HG03565 (cell line): Measurements from ENCODE around the gene TULP1.

ENCODE experiments used
- ATAC-seq: cut with Tn5 transposase; IDR thresholded peaks from one replicate; pipeline ENCODE4 v1.9.1; 2021; ENCODE audit warnings: mild to moderate bottlenecking, moderate library complexity; ENCODE audit not compliant: unreplicated experiment

Gene TULP1

DNA sequence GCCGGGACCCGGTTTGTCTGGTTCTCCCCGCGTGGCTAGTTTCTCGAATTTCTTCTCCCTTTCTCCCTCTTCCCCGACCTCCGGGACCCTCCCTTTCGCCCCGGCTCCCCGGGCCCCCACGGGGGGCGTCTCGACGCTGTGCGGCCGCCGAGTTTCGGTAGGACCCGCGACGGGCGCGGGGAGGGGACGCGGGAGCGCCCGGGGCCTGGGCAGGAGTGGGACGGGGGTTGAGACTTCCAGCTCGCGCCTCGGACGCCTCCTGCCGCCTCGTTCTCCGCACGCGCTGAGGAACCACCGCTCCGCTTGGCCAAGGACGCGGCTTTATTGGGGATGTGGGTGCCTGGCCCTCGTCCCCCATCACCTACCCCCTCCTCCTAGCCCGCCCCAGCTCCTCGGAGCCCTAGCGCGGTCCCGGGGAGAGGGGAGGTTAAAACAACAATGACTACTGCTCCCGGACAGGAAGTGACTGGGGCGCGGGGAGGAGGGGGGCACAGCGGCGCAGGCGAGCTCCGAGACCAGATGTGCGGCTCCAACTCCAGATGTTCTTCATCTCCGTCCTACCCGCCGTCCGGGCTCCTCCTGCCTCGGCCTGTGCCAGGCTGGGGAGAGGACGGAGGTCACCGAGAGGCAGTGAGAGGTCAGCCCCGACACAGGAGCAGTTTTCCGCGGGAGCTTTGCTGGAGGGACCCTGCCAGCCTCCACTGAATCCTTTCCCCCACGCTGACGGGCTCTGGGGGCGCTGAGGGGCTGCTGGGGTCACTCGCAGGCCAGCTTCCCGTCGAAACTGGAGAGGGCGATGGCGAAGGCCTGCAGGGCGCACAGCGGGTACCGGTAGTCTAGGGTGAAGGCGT, 14.9 kb downstream of the TULP1 start:
- ATAC-seq = no peak

DNA sequence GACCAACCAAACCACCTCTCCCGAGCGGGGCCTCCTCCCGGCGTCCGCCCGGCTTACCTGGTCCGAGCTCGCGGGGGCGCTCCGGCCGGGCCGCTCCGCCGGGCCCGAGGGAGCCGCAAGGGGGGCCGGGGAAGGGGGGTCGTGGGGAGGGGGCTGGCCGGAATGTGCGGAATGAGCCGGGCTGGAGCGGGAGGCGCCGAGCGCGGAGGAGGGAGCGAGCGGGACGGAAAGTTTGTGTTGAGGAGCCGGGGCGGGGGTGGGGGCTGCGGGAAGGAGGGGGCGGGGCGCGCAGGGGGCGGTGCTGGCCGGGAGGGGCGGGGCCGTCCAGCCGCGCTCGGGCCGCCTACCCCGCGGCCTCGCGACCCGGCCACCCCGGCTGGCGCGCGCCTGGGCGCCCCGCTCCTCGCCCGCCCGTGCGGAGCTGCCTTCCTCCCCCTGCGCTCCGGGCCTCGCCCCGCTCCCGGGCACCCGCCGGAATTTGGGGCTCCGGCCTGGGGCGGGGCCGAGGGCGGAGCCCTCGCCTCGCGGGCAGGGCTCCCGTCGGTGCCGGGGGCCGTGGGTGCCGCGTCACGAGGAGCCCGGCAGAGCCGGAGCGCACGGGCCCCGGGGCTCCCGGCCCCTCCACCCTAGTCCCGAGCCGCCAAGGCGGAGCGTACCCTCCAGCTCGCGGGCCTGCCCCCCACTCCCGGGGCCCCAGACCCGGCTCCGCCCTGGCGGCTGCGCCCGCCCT, 15.7 kb downstream of the TULP1 start, which contains the start of gene TEAD3:
Gene TEAD3, minus strand, starts transcription at position 239 of the 730 bp plus-strand sequence.
- no peak for ATAC-seq

DNA sequence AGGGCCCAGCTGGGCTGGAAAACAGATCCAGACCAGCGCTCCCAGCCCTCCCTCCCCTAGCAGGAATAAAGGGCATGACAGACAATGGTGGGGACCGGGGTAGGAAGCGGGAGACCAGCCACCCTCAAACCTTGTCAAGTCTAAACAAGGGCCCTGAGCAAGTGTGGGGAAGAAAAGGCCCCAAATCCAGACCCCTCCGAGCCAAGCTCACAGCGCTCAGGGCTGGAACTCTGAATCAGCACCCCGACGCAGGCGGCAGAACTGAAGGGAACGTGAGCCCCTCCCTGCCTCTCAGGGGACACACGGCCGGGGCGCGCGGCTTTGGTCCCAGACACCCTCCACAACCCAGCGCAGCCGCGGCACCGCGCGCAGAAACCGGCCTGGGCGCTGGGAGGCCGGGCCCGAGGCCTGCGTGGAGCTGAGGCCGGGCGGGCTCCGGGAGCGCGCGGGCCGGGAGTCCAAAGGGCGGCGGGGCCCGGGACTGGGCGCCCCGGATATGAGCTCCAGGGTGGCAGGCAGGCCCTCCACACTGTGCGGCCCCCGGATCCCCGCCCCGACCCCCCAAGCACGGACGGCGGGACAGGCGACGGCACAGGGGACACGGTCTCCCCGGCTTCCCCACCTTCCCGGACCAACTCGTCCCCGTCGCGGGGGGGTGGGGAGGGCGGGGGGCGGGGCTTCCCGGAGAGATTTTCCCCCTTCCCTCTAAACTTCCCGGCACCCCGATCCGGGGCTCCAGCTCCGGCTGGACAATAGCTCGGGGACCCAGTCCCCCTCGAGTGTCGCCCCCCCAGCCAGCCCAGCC, 16.5 kb downstream of the TULP1 start:
- no peak for ATAC-seq

DNA sequence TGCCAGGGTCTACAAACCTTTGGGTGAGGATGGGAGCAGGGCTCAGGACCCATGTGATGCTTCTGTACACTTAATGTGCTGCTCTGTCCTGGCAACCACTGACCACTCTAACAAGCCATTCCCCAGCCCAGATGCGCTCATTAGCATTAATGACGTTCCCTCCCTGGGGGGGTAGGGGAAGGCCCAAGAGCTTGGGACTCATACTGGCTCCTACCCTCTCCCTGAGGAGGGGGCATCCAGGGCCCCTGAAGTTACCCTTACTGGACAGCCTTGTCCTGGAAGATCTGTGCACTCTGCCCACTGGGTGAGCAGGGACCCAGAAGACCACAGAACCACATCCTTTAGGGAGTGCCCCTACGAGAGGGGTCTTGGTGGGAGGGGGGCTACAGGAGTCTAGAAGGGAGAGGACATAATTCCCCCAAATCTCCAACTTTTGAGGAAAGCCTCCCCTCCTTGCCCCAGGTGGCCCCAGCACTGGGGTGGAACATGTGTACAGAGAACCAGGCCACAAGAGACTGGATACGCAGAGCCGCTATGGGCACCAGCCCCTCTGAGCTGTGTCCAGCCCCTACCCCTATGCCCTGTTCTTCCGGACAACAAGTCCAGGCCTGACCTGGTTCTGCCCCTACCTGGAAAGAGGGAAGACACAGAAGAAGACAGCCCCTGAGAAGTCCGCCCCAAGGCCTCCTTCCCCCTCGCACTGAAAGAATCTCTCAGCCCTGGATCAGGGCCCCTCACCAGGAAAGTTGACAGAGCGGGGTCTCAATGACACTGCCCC, 17.2 kb downstream of the TULP1 start:
- ATAC-seq = no peak

DNA sequence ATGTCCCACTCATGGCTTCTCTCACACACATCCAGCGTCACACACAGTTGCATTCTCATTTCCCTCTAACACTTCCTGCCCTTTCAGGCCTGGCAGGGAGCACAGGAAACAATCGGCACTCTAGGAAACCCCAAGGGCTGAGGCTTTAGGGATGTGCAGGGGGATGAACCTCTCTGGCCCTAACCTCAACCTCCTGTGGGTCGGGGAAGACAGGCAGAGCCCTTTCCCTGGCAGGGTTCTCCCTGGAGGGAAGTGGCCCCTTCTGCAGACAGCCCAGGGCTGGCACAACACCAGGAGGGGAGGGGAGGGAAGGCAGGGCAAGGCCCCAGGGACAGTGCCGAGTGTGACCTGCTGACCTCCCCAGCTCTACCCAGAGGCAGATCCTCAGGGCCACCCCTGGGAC, 18.5 kb downstream of the TULP1 start:
- ATAC-seq = no peak

DNA sequence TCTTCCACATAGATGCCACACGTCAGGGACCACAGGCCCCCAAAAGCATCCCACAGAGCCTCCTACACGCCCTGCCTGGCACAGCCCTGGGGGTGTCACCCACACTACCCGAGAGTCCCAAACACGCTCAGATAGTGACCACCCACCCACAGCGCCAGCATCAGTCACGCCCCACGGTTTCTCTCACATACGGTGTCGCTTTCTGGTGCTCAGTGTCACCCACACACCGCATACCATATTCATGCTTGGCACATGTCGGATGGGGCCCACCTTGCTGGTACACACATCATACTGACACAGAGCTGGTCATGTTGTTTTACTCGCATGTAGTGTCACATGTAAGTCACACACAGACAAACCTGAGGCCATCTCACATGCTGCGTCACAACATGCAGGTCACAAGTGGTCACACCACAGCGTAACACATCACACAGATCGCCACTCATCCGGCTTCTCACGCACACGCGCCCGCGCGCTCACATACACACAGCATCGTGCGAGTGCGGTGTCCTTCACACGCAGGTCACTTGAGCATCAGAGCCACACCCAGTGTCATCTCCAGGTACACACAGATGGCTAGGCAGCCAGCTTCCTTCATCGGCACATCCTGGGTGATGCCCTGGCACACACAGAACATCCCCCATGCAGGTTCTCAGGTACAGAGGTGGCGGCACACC, 19.3 kb downstream of the TULP1 start:
- no peak for ATAC-seq

DNA sequence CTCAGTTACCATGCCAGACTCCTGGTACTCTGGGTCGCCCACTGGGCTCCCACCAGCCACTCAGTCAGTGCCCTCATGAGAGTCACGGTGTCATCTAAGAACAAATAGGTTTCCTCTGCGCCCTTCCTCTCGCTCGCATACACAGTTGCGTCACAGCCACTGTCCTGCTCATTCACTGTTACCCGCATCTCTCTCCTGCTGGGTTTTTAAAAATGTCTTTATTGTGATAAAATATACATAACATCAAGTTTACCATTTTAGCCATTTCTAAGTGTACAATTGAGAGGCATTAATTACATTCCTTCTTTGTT, 19.8 kb downstream of the TULP1 start:
- no peak for ATAC-seq

DNA sequence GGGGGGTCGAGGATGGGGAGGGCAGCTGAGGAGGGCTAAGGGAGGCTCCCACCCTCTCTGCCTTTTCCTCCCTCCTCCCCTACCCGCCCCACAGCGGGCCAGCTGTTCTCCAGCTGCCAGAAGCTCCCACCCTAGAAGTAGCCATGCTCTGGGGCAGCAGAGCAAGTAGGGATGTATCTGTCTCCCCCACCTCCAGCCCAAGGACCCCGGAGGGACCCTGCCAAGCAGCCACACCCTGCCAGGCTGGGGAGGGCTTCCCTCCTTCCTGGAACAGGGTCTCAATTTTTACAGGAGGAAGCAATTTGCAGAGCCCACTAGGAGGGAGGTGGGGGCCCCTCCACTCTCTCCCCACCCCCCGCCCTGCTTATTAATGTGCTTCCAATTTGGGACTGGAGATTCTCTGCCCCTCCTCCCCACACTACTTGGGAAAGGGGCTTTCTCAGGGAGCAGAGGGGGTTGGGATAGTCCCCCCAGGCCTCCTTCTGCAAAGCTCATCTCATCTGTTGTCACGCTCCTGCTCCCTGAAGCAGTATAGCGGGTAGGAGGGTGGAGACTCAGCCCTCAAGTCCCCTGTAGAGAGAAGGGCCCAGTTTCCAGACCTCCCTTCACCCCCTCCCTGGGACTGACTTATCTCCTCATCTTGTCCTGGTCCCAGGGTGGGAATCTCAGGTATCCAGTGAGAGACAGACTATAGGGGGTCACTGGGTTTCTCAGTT, 20.3 kb downstream of the TULP1 start:
- no peak for ATAC-seq

DNA sequence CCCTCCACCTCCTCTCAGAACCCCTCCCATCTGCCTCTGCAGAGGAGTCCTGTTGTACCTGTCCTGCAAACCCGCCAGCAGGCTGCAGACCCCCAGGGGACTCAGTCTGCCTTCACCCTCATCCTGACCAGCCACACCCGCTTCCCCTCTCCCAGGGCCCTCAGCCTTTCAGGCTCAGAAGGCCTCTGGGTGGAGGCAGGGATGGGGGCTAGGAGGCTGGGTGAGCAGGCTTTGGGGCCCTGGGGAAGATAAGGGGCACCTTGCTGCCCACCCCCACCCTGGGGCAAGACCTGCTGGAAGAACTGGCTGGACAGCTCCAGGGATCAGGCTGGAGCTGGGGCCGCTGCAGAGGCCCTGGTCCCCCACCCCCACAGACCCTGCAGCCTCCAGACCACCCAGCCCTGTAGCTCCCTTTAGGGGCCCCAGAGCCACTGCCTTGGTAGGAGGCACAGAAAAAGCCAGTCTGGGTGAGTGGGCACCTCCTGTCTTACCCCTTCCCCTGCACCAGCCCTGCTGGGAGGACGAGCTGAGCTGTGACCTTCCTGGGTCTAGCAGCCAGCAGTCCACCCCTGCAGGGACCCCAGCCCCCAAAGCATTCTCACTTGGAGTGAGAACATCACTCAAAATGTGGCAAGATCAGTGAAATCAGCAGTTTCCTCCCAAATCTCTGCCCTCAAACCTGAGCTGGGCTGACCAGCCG, 21.0 kb downstream of the TULP1 start:
- no peak for ATAC-seq

DNA sequence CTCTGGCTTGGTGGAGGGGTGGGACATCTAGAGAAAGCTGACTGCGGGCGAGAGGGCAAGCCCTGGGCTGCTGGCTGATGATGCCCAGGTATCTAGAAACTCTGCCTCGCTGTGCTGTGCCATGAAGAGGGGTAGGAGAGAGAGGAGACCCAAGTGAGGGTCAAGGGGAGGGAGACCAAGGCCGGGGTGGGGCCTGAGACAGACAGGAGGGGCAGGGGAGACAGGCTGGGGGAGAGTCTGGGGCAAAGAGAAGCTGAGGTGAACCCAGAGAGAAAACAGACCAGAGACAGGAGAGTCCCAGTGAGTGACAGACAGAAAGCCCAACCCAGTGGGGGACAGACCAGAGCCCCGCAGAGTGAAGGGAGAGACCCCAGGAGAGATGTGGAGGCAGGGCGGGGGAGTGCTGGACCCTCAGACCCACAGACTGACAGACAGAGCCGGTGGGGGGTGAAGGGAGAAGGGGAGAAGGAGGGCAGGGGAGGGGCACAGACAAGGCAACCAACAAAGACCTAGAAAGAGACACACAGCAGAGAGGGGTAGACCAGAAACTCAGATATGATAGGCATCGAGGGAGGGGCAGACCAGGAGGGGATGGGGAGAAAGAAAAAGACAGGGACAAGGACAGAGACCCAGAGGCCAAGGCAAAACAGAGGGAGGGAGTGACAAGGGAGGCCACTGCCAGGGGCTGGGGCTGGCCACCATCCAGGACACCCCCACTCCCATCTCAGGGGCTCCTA, 21.7 kb downstream of the TULP1 start:
- ATAC-seq = no peak

DNA sequence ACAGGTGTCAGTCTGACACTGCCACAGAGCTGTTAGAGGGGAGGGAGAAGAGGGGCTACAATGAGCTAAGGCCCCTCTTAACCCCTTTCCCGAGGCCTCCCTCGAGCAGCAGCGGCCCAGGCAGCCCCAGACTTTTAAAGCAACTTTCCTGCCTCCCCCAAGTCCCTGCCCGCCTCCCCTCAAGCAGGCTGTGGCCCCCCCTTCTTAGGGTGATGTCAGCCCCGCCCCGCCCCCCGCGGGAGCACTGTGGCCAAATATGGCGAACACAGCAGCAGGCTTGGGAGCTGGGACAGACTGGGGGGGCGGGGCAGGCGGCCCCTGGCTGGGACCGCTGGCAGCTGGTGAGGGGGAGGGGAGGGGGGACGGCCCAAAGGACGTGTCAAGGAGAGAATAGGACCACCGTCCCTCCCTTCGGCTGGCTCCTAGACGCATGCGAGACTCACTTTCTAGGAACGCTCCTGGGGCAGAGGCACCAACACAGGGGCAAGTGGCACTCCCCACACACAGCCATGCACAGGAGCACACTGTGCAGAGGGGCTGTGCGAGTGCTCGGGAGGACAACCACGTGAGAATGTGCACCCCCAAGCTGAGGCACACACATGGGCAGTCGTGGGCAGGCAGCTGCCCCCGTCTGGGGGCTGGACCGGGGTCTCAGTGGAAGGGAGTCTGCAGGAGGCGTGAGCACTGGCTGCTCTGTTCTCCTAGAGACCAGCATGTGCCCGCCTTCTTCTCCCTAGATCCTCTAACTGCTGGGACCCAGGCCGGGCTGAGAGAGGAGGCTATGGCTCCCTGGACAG, 22.5 kb downstream of the TULP1 start:
- no peak for ATAC-seq

DNA sequence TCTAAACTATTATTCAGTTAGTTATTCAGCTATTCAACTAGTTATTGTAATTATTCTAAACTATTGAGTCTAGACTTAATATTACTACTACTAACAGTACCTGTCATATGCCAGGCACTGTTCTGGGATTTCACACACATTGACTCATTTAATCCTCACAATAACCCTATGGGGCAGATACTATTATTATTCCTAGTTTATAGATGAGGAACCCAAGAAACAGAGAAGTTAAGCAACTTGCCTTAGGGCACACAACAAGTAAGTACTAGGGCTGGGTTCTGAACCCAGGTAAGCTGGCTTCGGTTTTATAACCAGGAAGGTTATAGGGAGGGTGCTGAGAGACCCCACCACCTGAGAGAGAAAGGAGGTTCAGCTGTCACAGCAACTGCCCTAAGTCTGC, 23.6 kb downstream of the TULP1 start:
- ATAC-seq = no peak

DNA sequence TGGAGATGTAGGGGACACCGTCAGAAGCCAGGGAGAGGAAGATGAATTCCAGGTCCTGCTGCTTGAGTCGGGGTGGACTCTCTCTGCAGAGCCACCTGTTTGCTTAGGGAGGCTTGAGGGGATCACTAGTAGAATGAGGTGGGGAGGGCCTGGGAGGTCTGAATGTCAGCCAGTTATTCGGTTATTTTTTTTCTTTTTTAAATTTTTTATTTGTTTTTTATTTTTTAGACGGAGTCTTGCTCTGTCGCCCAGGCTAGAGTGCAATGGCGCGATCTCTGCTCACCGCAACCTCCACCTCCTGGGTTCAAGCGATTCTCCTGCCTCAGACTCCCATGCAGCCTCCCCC, 24.2 kb downstream of the TULP1 start:
- no peak for ATAC-seq

DNA sequence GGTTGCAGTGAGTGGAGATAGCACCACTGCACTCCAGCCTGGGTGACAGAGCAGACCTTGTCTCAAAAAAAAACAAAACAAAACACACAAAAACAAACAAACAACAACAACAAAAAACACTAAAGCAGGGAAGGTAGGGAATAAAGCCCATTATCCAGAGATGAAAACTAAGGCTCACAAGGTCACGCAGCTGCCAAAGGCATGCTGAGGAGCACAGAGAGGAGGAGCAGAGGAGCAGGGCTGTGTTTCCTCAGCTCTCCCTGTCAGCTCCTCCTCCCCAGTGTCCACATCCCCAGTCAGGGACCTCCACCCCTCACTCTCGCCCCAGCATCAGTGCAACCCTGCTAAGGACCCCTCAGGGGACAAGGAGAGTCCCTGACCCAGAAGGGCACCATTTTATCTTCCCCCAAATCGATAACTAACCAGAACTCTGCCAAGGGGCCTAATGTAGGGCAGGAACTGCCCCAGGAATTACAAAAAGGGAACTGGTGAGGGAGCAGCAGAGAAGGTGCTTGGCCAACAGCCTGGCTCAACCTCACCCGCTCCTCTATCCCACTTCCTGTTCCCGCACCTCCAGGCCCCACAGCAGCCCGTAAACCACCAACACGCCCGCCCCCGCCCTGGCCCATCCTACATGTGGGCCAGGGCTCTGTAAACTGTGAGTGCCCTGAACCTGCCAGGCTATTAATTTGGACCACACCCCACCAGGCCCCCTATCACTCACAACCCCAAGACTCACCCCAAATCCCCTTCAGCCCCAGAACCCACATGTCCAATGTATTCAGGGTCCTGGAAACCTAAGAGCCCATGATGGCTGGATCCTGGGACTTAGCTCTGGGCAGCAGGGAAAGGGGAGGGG, 24.8 kb downstream of the TULP1 start:
- no peak for ATAC-seq

DNA sequence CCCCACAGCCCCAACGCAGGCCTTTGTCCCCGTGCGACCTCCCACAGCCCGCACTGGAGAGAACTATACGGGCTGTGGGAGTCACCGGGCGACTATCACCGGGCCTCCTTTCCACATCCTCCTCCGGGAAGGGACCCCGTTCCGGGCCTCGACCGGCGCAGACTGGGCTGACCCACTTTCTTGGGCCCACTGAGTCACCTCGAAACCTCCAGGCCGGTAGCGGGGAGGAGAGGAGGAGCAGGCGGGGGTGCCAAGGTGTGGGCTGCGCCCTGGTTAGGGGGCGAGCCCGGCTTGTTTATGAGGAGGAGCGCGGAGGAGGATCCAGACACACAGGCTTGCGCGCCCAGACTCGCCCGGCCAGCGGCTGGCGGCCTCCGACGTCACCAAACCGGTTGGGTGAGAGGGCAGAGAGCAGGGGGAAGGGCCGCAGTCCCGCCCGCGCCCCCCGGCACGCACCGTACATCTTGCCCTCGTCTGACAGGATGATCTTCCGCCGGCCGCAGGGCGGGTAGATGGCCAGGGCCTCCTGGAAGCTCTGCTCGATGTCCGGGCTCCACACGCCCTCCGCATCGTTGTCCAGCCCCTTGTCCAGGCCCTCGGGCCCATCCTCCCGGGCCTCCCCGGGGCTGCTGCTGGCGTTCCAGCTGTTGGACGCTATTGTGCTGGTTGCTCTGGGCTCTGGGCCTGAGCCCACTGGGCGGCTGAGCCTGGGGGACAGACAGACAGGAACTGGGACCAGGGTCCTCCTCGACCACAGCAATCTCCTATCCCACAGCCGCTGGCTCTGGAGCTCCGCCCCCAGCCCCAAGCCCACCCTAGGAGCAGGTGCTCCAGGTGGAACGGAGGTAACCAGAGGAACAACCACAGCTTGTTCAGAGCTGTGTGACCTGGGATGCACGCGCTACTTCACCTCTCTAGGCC, 26.4 kb downstream of the TULP1 start:
- no peak for ATAC-seq

DNA sequence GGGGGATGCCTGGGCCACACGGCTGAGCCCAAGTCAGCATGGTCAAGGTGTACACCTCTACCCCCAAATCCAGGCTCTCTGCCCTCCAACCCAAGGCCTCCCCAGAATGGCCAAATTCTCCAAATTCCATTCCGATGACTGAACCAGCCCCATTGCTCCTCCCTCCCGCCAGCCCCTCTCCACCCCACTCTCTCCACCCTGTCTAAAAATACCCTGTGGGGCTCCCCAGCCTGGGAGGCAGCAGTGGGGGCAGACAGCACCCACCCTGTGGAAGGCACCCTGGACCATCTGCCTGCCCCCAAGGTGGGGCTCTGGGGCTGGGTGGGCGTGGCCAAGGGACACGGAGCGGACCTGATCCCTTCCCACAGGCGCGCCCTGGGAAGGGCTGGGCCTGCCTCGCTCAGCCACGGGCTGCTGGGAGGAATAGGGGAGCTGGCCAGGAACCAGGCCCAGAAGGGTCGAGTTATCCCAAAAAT, 27.3 kb downstream of the TULP1 start:
- ATAC-seq = no peak
